ENCODE results near the gene TMEM132C.

Gene TMEM132C

DNA sequence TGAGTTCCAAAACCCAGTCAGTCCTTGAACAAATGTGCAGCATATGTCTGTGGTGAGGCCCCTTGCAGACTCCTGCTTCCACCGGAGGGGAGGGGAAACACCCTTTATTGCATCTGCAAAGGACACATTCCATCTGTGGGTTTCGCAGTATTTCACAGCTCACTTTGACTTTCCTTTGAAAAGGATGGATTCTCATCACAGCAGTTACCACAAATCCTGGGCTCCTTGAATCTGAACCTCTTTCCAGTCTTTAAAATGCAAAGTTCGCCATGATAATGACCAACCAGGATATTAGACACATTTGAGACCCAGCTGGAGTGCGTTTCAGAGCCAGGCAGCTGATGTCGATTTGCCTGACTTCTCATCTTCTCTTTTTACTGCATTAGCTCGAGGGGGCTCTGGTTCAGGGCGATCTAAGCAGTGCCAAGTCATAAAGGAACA is 314.4 kb downstream of the TMEM132C start:
- POLR2A ChIA-PET: no interaction called here
- TF ChIP-seq L3MBTL2 (conservative IDR thresholded peaks at IDR 0.05) (no peak), HDGF (IDR thresholded peaks at IDR 0.05; ENCODE audit: borderline replicate concordance) (no peak), ARNT (IDR thresholded peaks at IDR 0.05) (no peak), NFRKB (IDR thresholded peaks at IDR 0.05) (no peak), LEF1 (IDR thresholded peaks at IDR 0.05; ENCODE audit: borderline replicate concordance) (no peak), ELF4 (IDR thresholded peaks at IDR 0.05) (no peak), SP1 (IDR thresholded peaks at IDR 0.05) (no peak), BHLHE40 (IDR thresholded peaks at IDR 0.05; ENCODE audit: borderline replicate concordance) (no peak), ZNF384 (IDR thresholded peaks at IDR 0.05) (no peak), FOXK2 (IDR thresholded peaks at IDR 0.05) (no peak), CTBP1 (IDR thresholded peaks at IDR 0.05; ENCODE audit: borderline replicate concordance) (no peak), FOXM1 (IDR thresholded peaks at IDR 0.05; ENCODE audit: borderline replicate concordance) (no peak), FOXA1 (IDR thresholded peaks at IDR 0.05) (no peak), SUZ12 (IDR thresholded peaks at IDR 0.05) (no peak), TARDBP (IDR thresholded peaks at IDR 0.05) (no peak)
- TF ChIP-seq, protein P1, sequence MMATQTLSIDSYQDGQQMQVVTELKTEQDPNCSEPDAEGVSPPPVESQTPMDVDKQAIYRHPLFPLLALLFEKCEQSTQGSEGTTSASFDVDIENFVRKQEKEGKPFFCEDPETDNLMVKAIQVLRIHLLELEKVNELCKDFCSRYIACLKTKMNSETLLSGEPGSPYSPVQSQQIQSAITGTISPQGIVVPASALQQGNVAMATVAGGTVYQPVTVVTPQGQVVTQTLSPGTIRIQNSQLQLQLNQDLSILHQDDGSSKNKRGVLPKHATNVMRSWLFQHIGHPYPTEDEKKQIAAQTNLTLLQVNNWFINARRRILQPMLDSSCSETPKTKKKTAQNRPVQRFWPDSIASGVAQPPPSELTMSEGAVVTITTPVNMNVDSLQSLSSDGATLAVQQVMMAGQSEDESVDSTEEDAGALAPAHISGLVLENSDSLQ (IDR thresholded peaks at IDR 0.05): no peak
- CTCF ChIA-PET: no interaction called here

DNA sequence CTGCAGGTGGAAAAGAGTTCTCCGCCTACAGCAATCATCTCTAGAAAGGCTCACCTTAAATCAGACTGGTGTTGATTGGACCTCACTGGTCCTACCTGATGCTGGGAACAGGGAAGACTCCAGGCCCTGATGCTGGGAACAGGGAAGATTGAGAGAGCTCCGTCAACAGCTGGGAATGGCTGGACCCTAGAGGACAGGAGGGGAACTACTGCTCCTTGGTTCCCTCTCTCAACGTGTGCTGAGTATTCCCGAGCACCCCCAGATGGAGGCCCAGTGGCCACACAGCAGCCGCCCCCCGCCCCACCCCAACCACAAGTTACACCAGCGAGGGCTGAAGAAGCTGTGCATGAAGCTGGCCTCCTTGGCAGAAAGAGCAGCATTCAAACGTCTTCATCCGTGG is 316.5 kb downstream of the TMEM132C start:
- CTCF ChIA-PET: interaction anchor here (1.1 kb wide), 1 partner anchor 9 kb away, joined by 4 read pairs; no protein-coding TSS in a partner anchor
- peak; percentile 19 for DNase-seq (ENCODE audit: extremely low spot score)
- POLR2A ChIA-PET: no interaction called here
- no peak for TF ChIP-seq ELF4 (IDR thresholded peaks at IDR 0.05)
- no peak for TF ChIP-seq SP1 (IDR thresholded peaks at IDR 0.05)
- TF ChIP-seq NFRKB (IDR thresholded peaks at IDR 0.05): no peak
- no peak for TF ChIP-seq BHLHE40 (IDR thresholded peaks at IDR 0.05; ENCODE audit: borderline replicate concordance)
- no peak for TF ChIP-seq FOXK2 (IDR thresholded peaks at IDR 0.05)
- TF ChIP-seq L3MBTL2 (conservative IDR thresholded peaks at IDR 0.05): no peak
- TF ChIP-seq FOXM1 (IDR thresholded peaks at IDR 0.05; ENCODE audit: borderline replicate concordance): no peak
- no peak for TF ChIP-seq FOXA1 (IDR thresholded peaks at IDR 0.05)
- TF ChIP-seq LEF1 (IDR thresholded peaks at IDR 0.05; ENCODE audit: borderline replicate concordance): no peak
- no peak for TF ChIP-seq ARNT (IDR thresholded peaks at IDR 0.05)
- TF ChIP-seq SUZ12 (IDR thresholded peaks at IDR 0.05): no peak
- no peak for TF ChIP-seq TARDBP (IDR thresholded peaks at IDR 0.05)
- TF ChIP-seq, protein P1 (IDR thresholded peaks at IDR 0.05): no peak
- TF ChIP-seq CTBP1 (IDR thresholded peaks at IDR 0.05; ENCODE audit: borderline replicate concordance): no peak
- TF ChIP-seq HDGF (IDR thresholded peaks at IDR 0.05; ENCODE audit: borderline replicate concordance): no peak
- TF ChIP-seq ZNF384 (IDR thresholded peaks at IDR 0.05): no peak

More for the DNA sequence above, 314.4 kb downstream of the TMEM132C start:
- no peak for DNase-seq (ENCODE audit: extremely low spot score)

GRCh38 chr12:128586451-128587029 is 319.6 kb downstream of the TMEM132C start:
- ChIA-PET POLR2A (no interaction called here), CTCF (no interaction called here)
- no peak for DNase-seq (ENCODE audit: extremely low spot score)
- no peak for TF ChIP-seq NFRKB (IDR thresholded peaks at IDR 0.05)
- TF ChIP-seq, protein P1 (IDR thresholded peaks at IDR 0.05): no peak
- no peak for TF ChIP-seq ELF4 (IDR thresholded peaks at IDR 0.05)
- TF ChIP-seq CTBP1 (IDR thresholded peaks at IDR 0.05; ENCODE audit: borderline replicate concordance): no peak
- TF ChIP-seq SP1 (IDR thresholded peaks at IDR 0.05): no peak

- POLR2A ChIA-PET: no interaction called here
- TF ChIP-seq, protein P1 (IDR thresholded peaks at IDR 0.05): no peak
- CTCF ChIA-PET: no interaction called here
- no peak for DNase-seq (ENCODE audit: extremely low spot score)
These were observed 320.9 kb downstream of the TMEM132C start for GRCh38 chr12:128587918-128588317.

- ChIA-PET POLR2A (no interaction called here), CTCF (no interaction called here)
- TF ChIP-seq ZNF384 (IDR thresholded peaks at IDR 0.05) (no peak), ELF4 (IDR thresholded peaks at IDR 0.05) (no peak), LEF1 (IDR thresholded peaks at IDR 0.05; ENCODE audit: borderline replicate concordance) (no peak), NFRKB (IDR thresholded peaks at IDR 0.05) (no peak), BHLHE40 (IDR thresholded peaks at IDR 0.05; ENCODE audit: borderline replicate concordance) (no peak), ARNT (IDR thresholded peaks at IDR 0.05) (no peak), FOXK2 (IDR thresholded peaks at IDR 0.05) (no peak), FOXM1 (IDR thresholded peaks at IDR 0.05; ENCODE audit: borderline replicate concordance) (no peak), CTBP1 (IDR thresholded peaks at IDR 0.05; ENCODE audit: borderline replicate concordance) (no peak), FOXA1 (IDR thresholded peaks at IDR 0.05) (no peak), SUZ12 (IDR thresholded peaks at IDR 0.05) (no peak), SP1 (IDR thresholded peaks at IDR 0.05) (no peak), HDGF (IDR thresholded peaks at IDR 0.05; ENCODE audit: borderline replicate concordance) (no peak), TARDBP (IDR thresholded peaks at IDR 0.05) (no peak)
- TF ChIP-seq, protein P1 (IDR thresholded peaks at IDR 0.05): no peak
- no peak for DNase-seq (ENCODE audit: extremely low spot score)
These were observed 325.3 kb downstream of the TMEM132C start for GRCh38 chr12:128592220-128592744.
